ENCODE data around the gene LARP4B. TPM values are rescaled to one million over a fixed set of nuclear protein-coding genes. Genes with fewer than 3 reads are reported as not detected.

LARP4B gene
- total RNA-seq, 1 donor from 2014 or later = 101 TPM

DNA sequence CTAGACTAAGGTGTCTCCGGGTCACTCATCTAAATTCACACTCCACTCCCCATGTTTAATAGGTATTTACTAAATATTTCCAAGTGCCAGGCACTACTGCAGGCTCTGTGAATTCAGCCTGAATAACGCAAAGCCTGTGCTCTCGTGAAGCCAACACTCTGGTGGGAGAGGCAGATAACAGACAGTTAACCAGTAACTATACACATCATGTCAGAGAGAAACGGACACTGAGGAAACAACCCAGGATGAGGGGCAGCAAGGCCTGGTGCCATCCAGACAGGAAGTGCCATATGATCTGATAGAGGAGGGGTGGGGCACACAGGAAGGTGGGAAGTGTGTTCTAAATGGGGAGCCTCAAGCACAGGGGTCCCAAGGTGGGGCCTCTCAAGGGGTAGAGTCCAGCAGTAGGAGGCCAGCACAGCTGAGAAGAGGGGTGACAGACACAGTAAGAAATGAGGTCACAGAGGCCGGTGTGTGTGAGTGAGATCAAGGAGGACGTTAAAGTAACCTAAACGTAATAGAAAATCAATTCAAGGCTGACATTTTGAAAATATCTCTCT, 85.3 kb downstream of the LARP4B start:
- DNase-seq (ENCODE audit: low read depth) (no peak), FAIRE-seq (no peak)
- Mint-ChIP-seq H3K9me3 (ENCODE audit: unreplicated experiment) (peaks cover 1% of the 10 kb centered on the region), H3K36me3 (ENCODE audit: low read depth, unreplicated experiment) (peaks cover 42% of the 10 kb centered on the region), H3K27me3 (ENCODE audit: low read depth, unreplicated experiment) (no peaks in the 10 kb centered on the region), H3K4me1 (ENCODE audit: low read depth, unreplicated experiment) (peaks cover 30% of the 10 kb centered on the region), H3K4me3 (ENCODE audit: unreplicated experiment) (no peak overlapping the region), H3K27ac (ENCODE audit: unreplicated experiment) (peak overlapping the region; percentile 53)
- no peak overlapping the region for H3K9ac ChIP-seq (ENCODE audit: low read length)
- H3K27ac ChIP-seq (ENCODE audit: low read depth, low read length) = no peak overlapping the region
- H3K27me3 ChIP-seq (ENCODE audit: insufficient read depth, low read length) = no peaks in the 10 kb centered on the region
- TF ChIP-seq, protein P1, sequence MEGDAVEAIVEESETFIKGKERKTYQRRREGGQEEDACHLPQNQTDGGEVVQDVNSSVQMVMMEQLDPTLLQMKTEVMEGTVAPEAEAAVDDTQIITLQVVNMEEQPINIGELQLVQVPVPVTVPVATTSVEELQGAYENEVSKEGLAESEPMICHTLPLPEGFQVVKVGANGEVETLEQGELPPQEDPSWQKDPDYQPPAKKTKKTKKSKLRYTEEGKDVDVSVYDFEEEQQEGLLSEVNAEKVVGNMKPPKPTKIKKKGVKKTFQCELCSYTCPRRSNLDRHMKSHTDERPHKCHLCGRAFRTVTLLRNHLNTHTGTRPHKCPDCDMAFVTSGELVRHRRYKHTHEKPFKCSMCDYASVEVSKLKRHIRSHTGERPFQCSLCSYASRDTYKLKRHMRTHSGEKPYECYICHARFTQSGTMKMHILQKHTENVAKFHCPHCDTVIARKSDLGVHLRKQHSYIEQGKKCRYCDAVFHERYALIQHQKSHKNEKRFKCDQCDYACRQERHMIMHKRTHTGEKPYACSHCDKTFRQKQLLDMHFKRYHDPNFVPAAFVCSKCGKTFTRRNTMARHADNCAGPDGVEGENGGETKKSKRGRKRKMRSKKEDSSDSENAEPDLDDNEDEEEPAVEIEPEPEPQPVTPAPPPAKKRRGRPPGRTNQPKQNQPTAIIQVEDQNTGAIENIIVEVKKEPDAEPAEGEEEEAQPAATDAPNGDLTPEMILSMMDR (IDR thresholded peaks at IDR 0.05; ENCODE audit: insufficient read depth, low read depth, low read length) = no peak
- no peak for TF ChIP-seq EZH2 (IDR thresholded peaks at IDR 0.05; ENCODE audit: insufficient read depth, low read length)
- H4K20me1 ChIP-seq (ENCODE audit: insufficient read depth, low read length) = peaks cover 36% of the 10 kb centered on the region
- peaks cover 17% of the 10 kb centered on the region for H3K4me1 ChIP-seq (ENCODE audit: insufficient read depth, low read length)
- H2AFZ ChIP-seq (ENCODE audit: low read depth, low read length) = no peak overlapping the region
- peaks cover 12% of the 10 kb centered on the region for H3K36me3 ChIP-seq (ENCODE audit: insufficient read depth, low read length)
- no peak overlapping the region for H3K4me3 ChIP-seq (ENCODE audit: insufficient read depth, low read depth, low read length)
- no peak overlapping the region for H3K4me2 ChIP-seq (ENCODE audit: low read length)
- H3K9me3 ChIP-seq (ENCODE audit: insufficient read depth, low read depth, low read length) = no peaks in the 10 kb centered on the region
- H3K79me2 ChIP-seq (ENCODE audit: insufficient read depth, low read length) = peaks cover 80% of the 10 kb centered on the region

DNA sequence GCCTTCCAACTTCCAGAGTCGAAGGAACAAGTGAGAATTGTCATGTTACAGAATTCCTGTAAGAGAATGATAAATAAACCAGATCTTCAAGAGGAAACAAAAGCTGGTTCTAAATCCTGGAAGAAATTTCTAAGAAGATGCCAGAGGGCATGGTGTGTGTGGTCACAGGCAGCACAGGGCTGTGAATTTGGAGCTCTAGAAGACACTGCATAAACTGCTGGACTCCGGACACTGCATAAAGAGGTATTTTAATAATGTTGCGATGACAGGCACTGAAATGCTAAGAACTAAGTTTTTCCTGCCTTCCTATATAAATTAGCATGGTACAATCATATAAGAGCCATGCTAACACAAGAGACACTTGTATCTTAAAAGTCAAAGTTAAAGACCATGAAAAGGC, 86.0 kb downstream of the LARP4B start:
- Histone ChIP-seq H3K9me3 (ENCODE audit: insufficient read depth, low read depth, low read length) (no peaks in the 10 kb centered on the region), H3K4me2 (ENCODE audit: low read length) (no peak overlapping the region), H4K20me1 (ENCODE audit: insufficient read depth, low read length) (peaks cover 36% of the 10 kb centered on the region), H3K4me3 (ENCODE audit: insufficient read depth, low read depth, low read length) (no peak overlapping the region), H3K9ac (ENCODE audit: low read length) (no peak overlapping the region), H3K36me3 (ENCODE audit: insufficient read depth, low read length) (peaks cover 16% of the 10 kb centered on the region), H3K27me3 (ENCODE audit: insufficient read depth, low read length) (no peaks in the 10 kb centered on the region), H3K27ac (ENCODE audit: low read depth, low read length) (no peak overlapping the region), H3K4me1 (ENCODE audit: insufficient read depth, low read length) (peaks cover 17% of the 10 kb centered on the region), H3K79me2 (ENCODE audit: insufficient read depth, low read length) (peaks cover 74% of the 10 kb centered on the region), H2AFZ (ENCODE audit: low read depth, low read length) (no peak overlapping the region)
- H3K4me3 Mint-ChIP-seq (ENCODE audit: unreplicated experiment) = no peak overlapping the region
- H3K9me3 Mint-ChIP-seq (ENCODE audit: unreplicated experiment) = peaks cover 1% of the 10 kb centered on the region
- peaks cover 30% of the 10 kb centered on the region for H3K4me1 Mint-ChIP-seq (ENCODE audit: low read depth, unreplicated experiment)
- DNase-seq (ENCODE audit: low read depth) = no peak
- peak overlapping the region; percentile 53 for H3K27ac Mint-ChIP-seq (ENCODE audit: unreplicated experiment)
- peaks cover 42% of the 10 kb centered on the region for H3K36me3 Mint-ChIP-seq (ENCODE audit: low read depth, unreplicated experiment)
- TF ChIP-seq EZH2 (IDR thresholded peaks at IDR 0.05; ENCODE audit: insufficient read depth, low read length) = no peak
- TF ChIP-seq, protein P1 (IDR thresholded peaks at IDR 0.05; ENCODE audit: insufficient read depth, low read depth, low read length) = no peak
- H3K27me3 Mint-ChIP-seq (ENCODE audit: low read depth, unreplicated experiment) = no peaks in the 10 kb centered on the region
- no peak for FAIRE-seq

DNA sequence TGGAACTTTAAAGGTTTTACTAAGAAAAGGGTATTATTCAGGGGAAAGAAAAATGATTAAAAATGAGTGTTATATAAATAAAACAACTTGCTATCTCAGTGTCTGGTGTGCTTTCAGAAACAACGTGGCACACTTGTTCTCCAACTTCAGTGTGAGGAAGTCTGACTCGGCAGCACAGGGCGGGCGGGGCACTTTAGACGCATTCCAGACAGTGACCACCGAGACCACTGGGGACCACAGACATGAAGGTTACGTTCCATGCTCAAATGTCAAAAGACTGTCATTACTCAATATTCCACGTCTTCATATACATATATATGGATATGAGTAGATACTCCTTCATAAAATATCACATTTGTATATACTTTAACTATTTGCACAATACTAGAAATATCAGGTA, 87.0 kb downstream of the LARP4B start:
- Histone ChIP-seq H3K4me3 (ENCODE audit: insufficient read depth, low read depth, low read length) (no peak overlapping the region), H3K27ac (ENCODE audit: low read depth, low read length) (no peak overlapping the region), H3K4me1 (ENCODE audit: insufficient read depth, low read length) (peaks cover 17% of the 10 kb centered on the region), H3K9ac (ENCODE audit: low read length) (no peak overlapping the region), H3K79me2 (ENCODE audit: insufficient read depth, low read length) (peaks cover 73% of the 10 kb centered on the region), H3K9me3 (ENCODE audit: insufficient read depth, low read depth, low read length) (no peaks in the 10 kb centered on the region), H2AFZ (ENCODE audit: low read depth, low read length) (no peak overlapping the region), H3K4me2 (ENCODE audit: low read length) (peak overlapping the region; percentile 25), H3K36me3 (ENCODE audit: insufficient read depth, low read length) (peaks cover 24% of the 10 kb centered on the region), H3K27me3 (ENCODE audit: insufficient read depth, low read length) (no peaks in the 10 kb centered on the region), H4K20me1 (ENCODE audit: insufficient read depth, low read length) (peaks cover 36% of the 10 kb centered on the region)
- no peak overlapping the region for H3K4me3 Mint-ChIP-seq (ENCODE audit: unreplicated experiment)
- H3K4me1 Mint-ChIP-seq (ENCODE audit: low read depth, unreplicated experiment) = peaks cover 30% of the 10 kb centered on the region
- DNase-seq (ENCODE audit: low read depth) (peak; percentile 63), FAIRE-seq (no peak)
- no peaks in the 10 kb centered on the region for H3K27me3 Mint-ChIP-seq (ENCODE audit: low read depth, unreplicated experiment)
- H3K9me3 Mint-ChIP-seq (ENCODE audit: unreplicated experiment) = no peaks in the 10 kb centered on the region
- TF ChIP-seq EZH2 (IDR thresholded peaks at IDR 0.05; ENCODE audit: insufficient read depth, low read length) = no peak
- TF ChIP-seq, protein P1 (IDR thresholded peaks at IDR 0.05; ENCODE audit: insufficient read depth, low read depth, low read length) = no peak
- H3K36me3 Mint-ChIP-seq (ENCODE audit: low read depth, unreplicated experiment) = peaks cover 40% of the 10 kb centered on the region
- H3K27ac Mint-ChIP-seq (ENCODE audit: unreplicated experiment) = peak overlapping the region; percentile 84

Data from astrocyte (in vitro differentiated cells and primary cell).